Sigmoid colon (tissue), 7 donors: Measurements from ENCODE around the gene TMEM184C. TPM values are rescaled to one million over a fixed set of nuclear protein-coding genes. Genes with fewer than 3 reads are reported as not detected.

Experiments used
- DNase-seq: peaks from one replicate; pipeline ENCODE4 v3.0.0-alpha.2; 2019
- H3K27ac ChIP-seq, 4 donors: fragments of 200-600 bp; sonication (generic); one replicate each; pipeline ENCODE4 v1.5.1; 2016 to 2019; ENCODE audit warnings: mild to moderate bottlenecking in 1 of 4
- H3K27me3 ChIP-seq, 3 donors: fragments of 200-600 bp; sonication (generic); one replicate each; pipeline ENCODE4 v1.5.1; 2019; ENCODE audit warnings: mild to moderate bottlenecking in 1 of 3
- H3K36me3 ChIP-seq, 4 donors: fragments of 200-600 bp; sonication (generic); one replicate each; pipeline ENCODE4 v1.5.1; 2016 to 2019
- H3K4me1 ChIP-seq, 4 donors: fragments of 200-600 bp; sonication (generic); one replicate each; pipeline ENCODE4 v1.5.1; 2017 to 2019
- H3K4me3 ChIP-seq, 4 donors: fragments of 200-600 bp; sonication (generic); one replicate each; pipeline ENCODE4 v1.5.1; 2017 to 2019; ENCODE audit warnings: mild to moderate bottlenecking in 2 of 4, moderate library complexity in 1 of 4
- H3K9me3 ChIP-seq, 4 donors: fragments of 200-600 bp in 3 of 4; sonication (generic) in 3 of 4; one replicate each; pipeline versions ENCODE4 v1.5.1 to v1.6.1; 2013 to 2019
- CTCF ChIP-seq, 4 experiments: fragments of 450-650 bp in 3 of 4; fragments of 200-600 bp in 1 of 4; IDR thresholded peaks; one replicate each; pipeline ENCODE4 v1.5.1; 2016 to 2019; ENCODE audit warnings: antibody characterized with exemption in 4 of 4, mild to moderate bottlenecking in 3 of 4, moderate library complexity in 2 of 4
- EP300 ChIP-seq, 4 donors: sonication (generic); formaldehyde crosslinking; IDR thresholded peaks; one replicate each; pipeline ENCODE4 v1.6.1; 2017; ENCODE audit warnings: antibody characterized with exemption in 4 of 4
- POLR2A ChIP-seq, 2 donors: fragments of 450-650 bp; IDR thresholded peaks; one replicate each; pipeline ENCODE4 v1.6.1; 2016; ENCODE audit warnings: antibody characterized with exemption in 2 of 2, mild to moderate bottlenecking in 2 of 2, moderate library complexity in 2 of 2
- POLR2AphosphoS5 ChIP-seq, 4 donors: sonication (generic); formaldehyde crosslinking; IDR thresholded peaks; one replicate each; pipeline ENCODE4 v1.6.1; 2017; ENCODE audit warnings: antibody characterized with exemption in 4 of 4
- WGBS, 2 donors: extraction: QIAGEN DNeasy Blood & Tissue Kit; methylation state at CpG; one replicate each; pipeline ENCODE4 v1.1.7; 2013; 5-methylcytosine and 5-hydroxymethylcytosine counted together
- intact Hi-C: fragments of 100-400 bp; cut with DNase I; formaldehyde crosslinking; loops from one replicate; pipeline ENCODE4 v1.15.1; 2023
- polyA plus RNA-seq, 3 donors: library from polyadenylated mRNA; stranded (reverse); fragments of 200-250 nt; gene quantifications; one replicate each; pipeline ENCODE4 v1.2.3, GENCODE V29; 2013
- total RNA-seq, 4 donors: library from RNA; depleted of rRNA; stranded (reverse); fragments of >200 nt; gene quantifications; one replicate each; pipeline ENCODE4 v1.1.0, GENCODE V29; 2016
- donor health status: healthy with polysubstance abuse.
- donor health status: Bipolar disorder and iron deficiency.
- donor health status: healthy.

The TMEM184C gene
- total and polyA plus RNA-seq, 7 donors: 6.0 to 23.8 (median 12.2) TPM

- intact Hi-C loops: no loop called here
- TF ChIP-seq POLR2AphosphoS5 (IDR thresholded peaks at IDR 0.05): no peak
- TF ChIP-seq EP300 (IDR thresholded peaks at IDR 0.05): no peak
- no peak for TF ChIP-seq CTCF (IDR thresholded peaks at IDR 0.05)
- no peak for TF ChIP-seq POLR2A (IDR thresholded peaks at IDR 0.05)
- Histone ChIP-seq H3K36me3 (peaks cover 0 to 26% (median 4%) of the 10 kb centered on the region in 4 donors), H3K27me3 (no peaks in the 10 kb centered on the region), H3K27ac (no peak overlapping the region), H3K4me3 (no peak overlapping the region), H3K9me3 (no peaks in the 10 kb centered on the region), H3K4me1 (peaks cover 0 to 9% (median 4%) of the 10 kb centered on the region in 4 donors)
- no peak for DNase-seq
These were observed 27.9 kb downstream of the TMEM184C start for GRCh38 chr4:147645099-147645498.

- intact Hi-C loops: no loop called here
- Histone ChIP-seq H3K4me3 (no peak overlapping the region), H3K4me1 (peaks cover 0 to 9% (median 4%) of the 10 kb centered on the region in 4 donors), H3K27me3 (no peaks in the 10 kb centered on the region), H3K36me3 (peaks cover 0 to 17% (median 0%) of the 10 kb centered on the region in 4 donors), H3K27ac (no peak overlapping the region), H3K9me3 (no peaks in the 10 kb centered on the region)
- DNase-seq: no peak
- TF ChIP-seq POLR2AphosphoS5 (IDR thresholded peaks at IDR 0.05): no peak
- TF ChIP-seq EP300 (IDR thresholded peaks at IDR 0.05): no peak
- no peak for TF ChIP-seq POLR2A (IDR thresholded peaks at IDR 0.05)
- no peak for TF ChIP-seq CTCF (IDR thresholded peaks at IDR 0.05)
These were observed 31.5 kb downstream of the TMEM184C start for GRCh38 chr4:147648656-147649055.

- no peak for TF ChIP-seq POLR2A (IDR thresholded peaks at IDR 0.05)
- TF ChIP-seq POLR2AphosphoS5 (IDR thresholded peaks at IDR 0.05): no peak
- no peak for TF ChIP-seq EP300 (IDR thresholded peaks at IDR 0.05)
- TF ChIP-seq CTCF (IDR thresholded peaks at IDR 0.05): no peak
- Histone ChIP-seq H3K27ac (no peak overlapping the region), H3K4me3 (no peak overlapping the region), H3K36me3 (peaks cover 0 to 41% (median 2%) of the 10 kb centered on the region in 4 donors), H3K9me3 (no peaks in the 10 kb centered on the region), H3K27me3 (no peaks in the 10 kb centered on the region), H3K4me1 (peaks cover 0 to 3% (median under 1%) of the 10 kb centered on the region in 4 donors)
- whole genome bisulfite sequencing, 2 donors: 92 to 94% methylated on average over 1 of the region's 1 CpG
- intact Hi-C loops: no loop called here
- no peak for DNase-seq
These were observed 34.4 kb downstream of the TMEM184C start for GRCh38 chr4:147651563-147651962.

- H3K9me3 ChIP-seq: no peaks in the 10 kb centered on the region
- 98 to 99% methylated on average over 2 of the region's 2 CpGs for WGBS, 2 donors
- H3K4me1 ChIP-seq: no peaks in the 10 kb centered on the region
- no peak overlapping the region for H3K27ac ChIP-seq
- H3K4me3 ChIP-seq: no peak overlapping the region
- TF ChIP-seq POLR2AphosphoS5 (IDR thresholded peaks at IDR 0.05): no peak
- TF ChIP-seq CTCF (IDR thresholded peaks at IDR 0.05): no peak
- TF ChIP-seq POLR2A (IDR thresholded peaks at IDR 0.05): no peak
- TF ChIP-seq EP300 (IDR thresholded peaks at IDR 0.05): no peak
- H3K27me3 ChIP-seq: no peaks in the 10 kb centered on the region
- intact Hi-C loops: no loop called here
- DNase-seq: no peak
- H3K36me3 ChIP-seq: peaks cover 0 to 66% (median 8%) of the 10 kb centered on the region in 4 donors
These were observed 38.4 kb downstream of the TMEM184C start for GRCh38 chr4:147655639-147656038.

- no peak for DNase-seq
- intact Hi-C loops: no loop called here
- no peaks in the 10 kb centered on the region for H3K4me1 ChIP-seq
- H3K4me3 ChIP-seq: no peak overlapping the region
- H3K36me3 ChIP-seq: peaks cover 0 to 85% (median 8%) of the 10 kb centered on the region in 4 donors
- no peaks in the 10 kb centered on the region for H3K9me3 ChIP-seq
- no peak overlapping the region for H3K27ac ChIP-seq
- no peak for TF ChIP-seq POLR2AphosphoS5 (IDR thresholded peaks at IDR 0.05)
- TF ChIP-seq CTCF (IDR thresholded peaks at IDR 0.05): no peak
- TF ChIP-seq EP300 (IDR thresholded peaks at IDR 0.05): no peak
- no peak for TF ChIP-seq POLR2A (IDR thresholded peaks at IDR 0.05)
- no peaks in the 10 kb centered on the region for H3K27me3 ChIP-seq
- 93 to 96% methylated on average over 4 of the region's 4 CpGs for WGBS, 2 donors
These were observed 41.3 kb downstream of the TMEM184C start for GRCh38 chr4:147658501-147658900.
